HepG2 (cell line): ENCODE measurements around the gene DNAJC7. TPM values are rescaled to one million over a fixed set of nuclear protein-coding genes. Genes with fewer than 3 reads are reported as not detected.

ENCODE experiments used
- BCL6 ChIP-seq: IDR thresholded peaks from 2 replicates; pipeline ENCODE4 v1.6.1; 2016; ENCODE audit warnings: missing genetic modification reagents, missing compliant biosample characterization
- CERS6 ChIP-seq: sonication (generic); formaldehyde crosslinking; IDR thresholded peaks from 2 replicates; pipeline ENCODE4 v1.5.0; 2020; ENCODE audit warnings: missing genetic modification reagents
- CHD4 ChIP-seq: fragments of 200-600 bp; sonication (generic); IDR thresholded peaks from 2 replicates; pipeline ENCODE4 v1.7.0; 2017; ENCODE audit warnings: mild to moderate bottlenecking, low read length, borderline replicate concordance
- HIC2 ChIP-seq: sonication (generic); formaldehyde crosslinking; IDR thresholded peaks from 2 replicates; pipeline ENCODE4 v1.9.0; 2022; ENCODE audit warnings: low read depth, missing genetic modification reagents
- HNF4A ChIP-seq: sonication (generic); formaldehyde crosslinking; IDR thresholded peaks from 2 replicates; pipeline ENCODE4 v1.4.0; 2020; ENCODE audit warnings: missing genetic modification reagents
- KLF15 ChIP-seq: sonication (generic); formaldehyde crosslinking; IDR thresholded peaks from 2 replicates; pipeline ENCODE4 v1.8.1; 2023; ENCODE audit warnings: borderline replicate concordance, mild to moderate bottlenecking, inconsistent platforms, missing genetic modification reagents, mixed read lengths
- MAFG ChIP-seq: sonication (generic); formaldehyde crosslinking; IDR thresholded peaks from 2 replicates; pipeline ENCODE4 v1.5.1; 2020; ENCODE audit warnings: mild to moderate bottlenecking, missing genetic modification reagents
- RARA ChIP-seq: IDR thresholded peaks from 2 replicates; pipeline ENCODE4 v1.6.1; 2016; ENCODE audit warnings: missing genetic modification reagents, missing compliant biosample characterization
- STAG1 ChIP-seq: sonication (generic); formaldehyde crosslinking; IDR thresholded peaks from 2 replicates; pipeline ENCODE4 v1.4.0; 2020; ENCODE audit warnings: missing genetic modification reagents
- ZBTB49 ChIP-seq: sonication (generic); formaldehyde crosslinking; IDR thresholded peaks from 2 replicates; pipeline ENCODE4 v1.4.0; 2020; ENCODE audit warnings: missing genetic modification reagents, borderline replicate concordance
- ZNF230 ChIP-seq: sonication (generic); formaldehyde crosslinking; IDR thresholded peaks from 2 replicates; pipeline ENCODE4 v1.4.0; 2020; ENCODE audit warnings: mild to moderate bottlenecking, missing genetic modification reagents
- ZNF841 ChIP-seq: sonication (generic); formaldehyde crosslinking; IDR thresholded peaks from 2 replicates; pipeline ENCODE4 v1.8.1; 2023; ENCODE audit warnings: missing genetic modification reagents, borderline replicate concordance
- polyA plus RNA-seq, 8 experiments: library from polyadenylated mRNA; depleted of rRNA in 3 of 8; stranded (reverse) in 7 of 8; unstranded in 1 of 8; fragments of >200 nt; fragmentation: Illumina TruSeq in 4 of 8; extraction: Trizol in 4 of 8; gene quantifications; 2 replicates each; pipeline versions ENCODE4 v1.2.1 to v1.2.3, GENCODE V29; 2011 to 2016; ENCODE audit warnings: low read depth in 4 of 8, missing spikeins in 1 of 8, mixed read lengths in 1 of 8; ENCODE audit not compliant: insufficient read depth in 1 of 8
- total RNA-seq, 5 experiments: library from RNA; depleted of rRNA; stranded (reverse); fragments of >200 nt; fragmentation: Illumina TruSeq; extraction: Trizol; gene quantifications; 2 replicates each; pipeline ENCODE4 v1.2.3, GENCODE V29; 2016; ENCODE audit warnings: low read depth in 1 of 5
- TF ChIP-seq, protein P1 (sequence below): sonication (generic); formaldehyde crosslinking; IDR thresholded peaks from 2 replicates; pipeline ENCODE4 v1.5.0; 2020; ENCODE audit warnings: missing genetic modification reagents

The DNAJC7 gene
- total and polyA plus RNA-seq, 2 of the 13 experiments (the other 11 are each of a cell fraction or from before 2014, with no cell fraction given) = 47.7 to 132 TPM

GRCh38 chr17:42019509-42020404, 2.5 kb upstream of the DNAJC7 start, which contains the start of gene NKIRAS2 (continued):
- TF ChIP-seq, protein P1, sequence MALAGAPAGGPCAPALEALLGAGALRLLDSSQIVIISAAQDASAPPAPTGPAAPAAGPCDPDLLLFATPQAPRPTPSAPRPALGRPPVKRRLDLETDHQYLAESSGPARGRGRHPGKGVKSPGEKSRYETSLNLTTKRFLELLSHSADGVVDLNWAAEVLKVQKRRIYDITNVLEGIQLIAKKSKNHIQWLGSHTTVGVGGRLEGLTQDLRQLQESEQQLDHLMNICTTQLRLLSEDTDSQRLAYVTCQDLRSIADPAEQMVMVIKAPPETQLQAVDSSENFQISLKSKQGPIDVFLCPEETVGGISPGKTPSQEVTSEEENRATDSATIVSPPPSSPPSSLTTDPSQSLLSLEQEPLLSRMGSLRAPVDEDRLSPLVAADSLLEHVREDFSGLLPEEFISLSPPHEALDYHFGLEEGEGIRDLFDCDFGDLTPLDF (CRISPR knock-in tag) = peak; percentile 86
- TF ChIP-seq ZBTB49 (no peak), STAG1 (CRISPR knock-in tag) (no peak), MAFG (CRISPR knock-in tag) (no peak), KLF15 (CRISPR knock-in tag) (peak; percentile 81; the same call in 1 of the 2 replicates), CERS6 (CRISPR knock-in tag) (no peak), HIC2 (CRISPR knock-in tag) (no peak), ZNF230 (CRISPR knock-in tag) (peak; percentile 62; the same call in 1 of the 2 replicates), RARA (CRISPR knock-in tag) (peak; percentile 48), HNF4A (CRISPR knock-in tag) (peak; percentile 38; the same call in 1 of the 2 replicates), BCL6 (peak; percentile 76), ZNF841 (CRISPR knock-in tag) (no peak), CHD4 (peak; percentile 85; the same call in 1 of the 2 replicates)
